WTC11 (cell line): Measurements from ENCODE around the gene SELENOF. TPM values are rescaled to one million over a fixed set of nuclear protein-coding genes. Genes with fewer than 3 reads are reported as not detected.
"Not testable (repeated sequence)": the region's sequence is repeated elsewhere in the genome, so short reads cannot be mapped to it uniquely, and the experiment has no call there.

Experiments used
- ATAC-seq: fragments of 200-7000 bp; cut with Tn5 transposase; 2 replicates; pipeline ENCODE4 v1.10.0; 2021; ENCODE audit warnings: mild to moderate bottlenecking, moderate library complexity
- CTCF ChIA-PET: fragments of 300-600 bp; sonication (Branson Sonifier 250); formaldehyde crosslinking; loops from one replicate; lab custom pipeline; 2021; ENCODE audit warnings: antibody characterized with exemption; lab: Charles Lee
- POLR2A ChIA-PET: fragments of 350-600 bp; sonication (Branson Sonifier 250); formaldehyde crosslinking; loops from one replicate; lab custom pipeline; 2021; ENCODE audit warnings: antibody characterized with exemption; lab: Charles Lee
- DNase-seq: peaks from one replicate; pipeline ENCODE4 v3.0.0; 2021; ENCODE audit warnings: low spot score
- H3K27ac Mint-ChIP-seq: 2 replicates; pipeline ENCODE4 v1.8.0; 2021; ENCODE audit warnings: mixed read lengths
- H3K27me3 Mint-ChIP-seq: 2 replicates; pipeline ENCODE4 v1.8.0; 2021; ENCODE audit warnings: low read depth, mild to moderate bottlenecking, moderate library complexity, mixed read lengths
- H3K36me3 Mint-ChIP-seq: 2 replicates; pipeline ENCODE4 v1.8.0; 2021; ENCODE audit warnings: mixed read lengths
- H3K4me1 Mint-ChIP-seq: 2 replicates; pipeline ENCODE4 v1.8.0; 2022; ENCODE audit warnings: mixed read lengths
- H3K4me3 Mint-ChIP-seq: 2 replicates; pipeline ENCODE4 v1.8.0; 2021; ENCODE audit warnings: mild to moderate bottlenecking, moderate library complexity, mixed read lengths
- H3K9me3 Mint-ChIP-seq: 2 replicates; pipeline ENCODE4 v1.8.0; 2021; ENCODE audit warnings: mixed read lengths
- ELF4 ChIP-seq: sonication (generic); formaldehyde crosslinking; IDR thresholded peaks from 2 replicates; pipeline ENCODE4 v1.8.1; 2022; ENCODE audit warnings: low read depth, mild to moderate bottlenecking, moderate library complexity, missing genetic modification reagents
- FOXK1 ChIP-seq: sonication (generic); formaldehyde crosslinking; IDR thresholded peaks from 2 replicates; pipeline ENCODE4 v1.8.0; 2022; ENCODE audit warnings: mild to moderate bottlenecking, moderate library complexity, missing genetic modification reagents
- FOXP1 ChIP-seq: sonication (generic); formaldehyde crosslinking; IDR thresholded peaks from 2 replicates; pipeline ENCODE4 v1.8.0; 2022; ENCODE audit warnings: missing genetic modification reagents, mild to moderate bottlenecking, moderate library complexity, borderline replicate concordance
- GABPB1 ChIP-seq: sonication (generic); formaldehyde crosslinking; IDR thresholded peaks from 2 replicates; pipeline ENCODE4 v1.8.1; 2023; ENCODE audit warnings: mild to moderate bottlenecking, missing genetic modification reagents
- IRF2 ChIP-seq: sonication (generic); formaldehyde crosslinking; IDR thresholded peaks from 2 replicates; pipeline ENCODE4 v1.8.0; 2022; ENCODE audit warnings: low read depth, missing genetic modification reagents, borderline replicate concordance
- JUN ChIP-seq: sonication (generic); formaldehyde crosslinking; IDR thresholded peaks from 2 replicates; pipeline ENCODE4 v1.8.0; 2023; ENCODE audit warnings: mild to moderate bottlenecking, missing genetic modification reagents
- NR1H2 ChIP-seq: sonication (generic); formaldehyde crosslinking; IDR thresholded peaks from 2 replicates; pipeline ENCODE4 v1.9.0; 2021; ENCODE audit warnings: mild to moderate bottlenecking, moderate library complexity, missing genetic modification reagents
- PRRX2 ChIP-seq: fragments of 250-450 bp; sonication (Bioruptor Pico); IDR thresholded peaks from 2 replicates; pipeline ENCODE4 v1.8.0; 2021; ENCODE audit warnings: mild to moderate bottlenecking
- SMAD4 ChIP-seq: sonication (generic); formaldehyde crosslinking; IDR thresholded peaks from 2 replicates; pipeline ENCODE4 v1.8.0; 2022; ENCODE audit warnings: mild to moderate bottlenecking, missing genetic modification reagents
- ZNF121 ChIP-seq: sonication (generic); formaldehyde crosslinking; IDR thresholded peaks from 2 replicates; pipeline ENCODE4 v1.8.0; 2023; ENCODE audit warnings: missing genetic modification reagents
- ZNF416 ChIP-seq: fragments of 250-450 bp; sonication (Bioruptor Pico); IDR thresholded peaks from 2 replicates; pipeline ENCODE4 v1.9.0; 2021; ENCODE audit warnings: mild to moderate bottlenecking, inconsistent platforms
- total RNA-seq: library from RNA; stranded (reverse); gene quantifications from 3 replicates; pipeline ENCODE4 v1.2.3, GENCODE V29; 2021
- TF ChIP-seq, protein P1 (sequence below): sonication (generic); formaldehyde crosslinking; IDR thresholded peaks from 2 replicates; pipeline ENCODE4 v1.8.0; 2022; ENCODE audit warnings: mild to moderate bottlenecking, missing genetic modification reagents
- TF ChIP-seq, protein P2 (sequence below): sonication (generic); formaldehyde crosslinking; IDR thresholded peaks from 2 replicates; pipeline ENCODE4 v1.8.1; 2022; ENCODE audit warnings: low read depth, mild to moderate bottlenecking, moderate library complexity, missing genetic modification reagents, borderline replicate concordance
- TF ChIP-seq, protein P3 (sequence below): sonication (generic); formaldehyde crosslinking; IDR thresholded peaks from 2 replicates; pipeline ENCODE4 v1.8.1; 2022; ENCODE audit warnings: missing genetic modification reagents, borderline replicate concordance
- TF ChIP-seq, protein P4 (sequence below): fragments of 250-450 bp; sonication (Bioruptor Pico); IDR thresholded peaks from 2 replicates; pipeline ENCODE4 v1.8.0; 2021; ENCODE audit warnings: mild to moderate bottlenecking

SELENOF gene
- total RNA-seq, 1 experiment from 2014 or later = 156 TPM

DNA sequence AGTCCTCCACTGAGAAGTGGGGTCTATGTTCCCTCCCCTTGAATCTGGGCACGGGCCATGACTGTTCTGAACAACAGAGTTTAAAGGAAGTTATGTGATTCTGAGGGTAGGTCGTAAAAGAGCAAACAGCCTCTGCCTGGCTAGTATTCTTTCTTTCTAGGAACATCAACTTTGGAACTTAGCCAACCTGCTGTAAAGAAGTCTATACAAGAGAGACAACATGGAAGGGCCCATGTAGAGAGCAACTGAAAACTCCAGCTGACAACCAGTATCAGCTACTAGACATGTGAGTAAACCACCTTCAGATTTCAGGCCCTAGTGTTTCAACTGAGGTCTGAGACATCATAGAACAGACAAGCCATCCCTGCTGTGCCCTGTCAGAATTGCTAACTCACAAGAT is 7.5 kb downstream of the SELENOF start (continued):
- TF ChIP-seq, protein P1, sequence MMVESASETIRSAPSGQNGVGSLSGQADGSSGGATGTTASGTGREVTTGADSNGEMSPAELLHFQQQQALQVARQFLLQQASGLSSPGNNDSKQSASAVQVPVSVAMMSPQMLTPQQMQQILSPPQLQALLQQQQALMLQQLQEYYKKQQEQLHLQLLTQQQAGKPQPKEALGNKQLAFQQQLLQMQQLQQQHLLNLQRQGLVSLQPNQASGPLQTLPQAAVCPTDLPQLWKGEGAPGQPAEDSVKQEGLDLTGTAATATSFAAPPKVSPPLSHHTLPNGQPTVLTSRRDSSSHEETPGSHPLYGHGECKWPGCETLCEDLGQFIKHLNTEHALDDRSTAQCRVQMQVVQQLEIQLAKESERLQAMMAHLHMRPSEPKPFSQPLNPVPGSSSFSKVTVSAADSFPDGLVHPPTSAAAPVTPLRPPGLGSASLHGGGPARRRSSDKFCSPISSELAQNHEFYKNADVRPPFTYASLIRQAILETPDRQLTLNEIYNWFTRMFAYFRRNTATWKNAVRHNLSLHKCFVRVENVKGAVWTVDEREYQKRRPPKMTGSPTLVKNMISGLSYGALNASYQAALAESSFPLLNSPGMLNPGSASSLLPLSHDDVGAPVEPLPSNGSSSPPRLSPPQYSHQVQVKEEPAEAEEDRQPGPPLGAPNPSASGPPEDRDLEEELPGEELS (CRISPR knock-in tag) = no peak
- no peak for TF ChIP-seq ZNF121 (CRISPR knock-in tag)
- TF ChIP-seq, protein P2, sequence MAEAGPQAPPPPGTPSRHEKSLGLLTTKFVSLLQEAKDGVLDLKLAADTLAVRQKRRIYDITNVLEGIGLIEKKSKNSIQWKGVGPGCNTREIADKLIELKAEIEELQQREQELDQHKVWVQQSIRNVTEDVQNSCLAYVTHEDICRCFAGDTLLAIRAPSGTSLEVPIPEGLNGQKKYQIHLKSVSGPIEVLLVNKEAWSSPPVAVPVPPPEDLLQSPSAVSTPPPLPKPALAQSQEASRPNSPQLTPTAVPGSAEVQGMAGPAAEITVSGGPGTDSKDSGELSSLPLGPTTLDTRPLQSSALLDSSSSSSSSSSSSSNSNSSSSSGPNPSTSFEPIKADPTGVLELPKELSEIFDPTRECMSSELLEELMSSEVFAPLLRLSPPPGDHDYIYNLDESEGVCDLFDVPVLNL (CRISPR knock-in tag) = no peak
- TF ChIP-seq IRF2 (CRISPR knock-in tag) = no peak

DNA sequence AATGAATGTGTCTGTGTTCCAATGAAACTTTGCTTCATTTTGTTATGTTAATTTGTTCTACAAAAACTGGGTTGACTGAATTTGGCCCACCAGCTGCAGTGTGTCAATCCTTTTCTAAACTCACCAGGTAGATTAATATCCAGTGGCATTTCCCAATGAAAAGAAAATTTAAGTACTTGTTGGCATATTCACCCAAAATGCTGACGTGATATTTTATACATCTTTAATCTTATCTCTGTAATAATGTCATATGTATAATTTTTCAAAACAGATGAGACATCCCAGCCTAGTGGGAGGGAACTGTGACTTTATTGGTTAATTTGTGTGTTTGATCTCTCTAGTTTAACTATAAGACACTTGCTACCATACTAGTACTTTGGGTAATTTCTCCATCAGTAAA is 8.1 kb downstream of the SELENOF start:
- no peak overlapping the region for H3K27ac Mint-ChIP-seq
- POLR2A ChIA-PET = no interaction called here
- H3K4me1 Mint-ChIP-seq = peaks cover 1% of the 10 kb centered on the region
- TF ChIP-seq JUN (CRISPR knock-in tag) = no peak
- TF ChIP-seq, all 79 proteins: peak for 0
- H3K36me3 Mint-ChIP-seq = peaks cover 45% of the 10 kb centered on the region
- H3K27me3 Mint-ChIP-seq = no peaks in the 10 kb centered on the region
- ATAC-seq (no peak), DNase-seq (no peak)
- H3K9me3 Mint-ChIP-seq = peaks cover 6% of the 10 kb centered on the region; the same call in 1 of the 2 replicates
- CTCF ChIA-PET = no interaction called here
- no peak overlapping the region for H3K4me3 Mint-ChIP-seq

DNA sequence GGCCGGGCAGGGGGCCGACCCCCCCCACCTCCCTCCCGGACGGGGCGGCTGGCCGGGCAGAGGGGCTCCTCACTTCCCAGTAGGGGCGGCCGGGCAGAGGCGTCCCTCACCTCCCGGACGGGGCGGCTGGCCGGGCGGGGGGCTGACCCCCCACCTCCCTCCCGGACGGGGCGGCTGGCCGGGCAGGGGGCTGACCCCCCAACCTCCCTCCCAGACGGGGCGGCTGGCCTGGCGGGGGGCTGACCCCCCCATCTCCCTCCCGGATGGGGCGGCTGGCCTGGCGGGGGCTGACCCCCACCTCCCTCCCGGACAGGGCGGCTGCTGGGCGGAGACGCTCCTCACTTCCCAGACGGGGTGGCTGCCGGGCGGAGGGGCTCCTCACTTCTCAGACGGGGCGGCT is 14.5 kb downstream of the SELENOF start:
- POLR2A ChIA-PET = not testable (repeated sequence)

DNA sequence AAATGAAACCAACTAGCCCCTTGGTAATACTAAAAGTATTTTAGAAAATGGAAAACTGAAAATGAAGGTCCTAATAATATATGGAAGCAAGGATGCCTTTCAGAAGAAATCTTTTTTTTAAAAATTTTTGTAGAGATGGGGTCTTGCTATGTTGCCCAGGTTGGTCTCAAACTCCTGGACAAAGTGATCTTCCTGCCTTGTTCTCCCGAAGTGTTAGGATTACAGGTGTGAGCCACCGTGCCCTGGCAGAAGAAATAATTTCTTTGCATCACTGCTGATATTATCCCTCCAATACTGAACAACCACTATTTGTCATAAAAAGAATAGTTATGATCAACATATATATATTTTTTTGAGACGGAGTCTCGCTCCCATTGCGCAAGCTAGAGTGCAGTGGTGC is 25.6 kb downstream of the SELENOF start:
- CTCF ChIA-PET = no interaction called here
- Mint-ChIP-seq H3K36me3 (peaks cover 14% of the 10 kb centered on the region), H3K4me3 (no peak overlapping the region), H3K27me3 (no peaks in the 10 kb centered on the region), H3K27ac (no peak overlapping the region), H3K9me3 (no peaks in the 10 kb centered on the region), H3K4me1 (no peaks in the 10 kb centered on the region)
- TF ChIP-seq IRF2 (CRISPR knock-in tag) = no peak
- no peak for TF ChIP-seq FOXK1 (CRISPR knock-in tag)
- no peak for TF ChIP-seq FOXP1
- TF ChIP-seq SMAD4 = no peak
- TF ChIP-seq ELF4 (CRISPR knock-in tag) = no peak
- no peak for TF ChIP-seq ZNF121 (CRISPR knock-in tag)
- no peak for TF ChIP-seq NR1H2 (CRISPR knock-in tag)
- TF ChIP-seq GABPB1 = no peak
- no peak for TF ChIP-seq PRRX2 (CRISPR knock-in tag)
- POLR2A ChIA-PET = no interaction called here
- ATAC-seq = no peak
- no peak for DNase-seq

More for the DNA sequence above, 14.5 kb downstream of the SELENOF start:
- H3K27ac Mint-ChIP-seq, ATAC-seq, H3K4me3 Mint-ChIP-seq, DNase-seq, CTCF ChIA-PET, H3K27me3 Mint-ChIP-seq, H3K9me3 Mint-ChIP-seq, H3K4me1 Mint-ChIP-seq: not testable (repeated sequence)
- peaks cover 43% of the 10 kb centered on the region for H3K36me3 Mint-ChIP-seq

DNA sequence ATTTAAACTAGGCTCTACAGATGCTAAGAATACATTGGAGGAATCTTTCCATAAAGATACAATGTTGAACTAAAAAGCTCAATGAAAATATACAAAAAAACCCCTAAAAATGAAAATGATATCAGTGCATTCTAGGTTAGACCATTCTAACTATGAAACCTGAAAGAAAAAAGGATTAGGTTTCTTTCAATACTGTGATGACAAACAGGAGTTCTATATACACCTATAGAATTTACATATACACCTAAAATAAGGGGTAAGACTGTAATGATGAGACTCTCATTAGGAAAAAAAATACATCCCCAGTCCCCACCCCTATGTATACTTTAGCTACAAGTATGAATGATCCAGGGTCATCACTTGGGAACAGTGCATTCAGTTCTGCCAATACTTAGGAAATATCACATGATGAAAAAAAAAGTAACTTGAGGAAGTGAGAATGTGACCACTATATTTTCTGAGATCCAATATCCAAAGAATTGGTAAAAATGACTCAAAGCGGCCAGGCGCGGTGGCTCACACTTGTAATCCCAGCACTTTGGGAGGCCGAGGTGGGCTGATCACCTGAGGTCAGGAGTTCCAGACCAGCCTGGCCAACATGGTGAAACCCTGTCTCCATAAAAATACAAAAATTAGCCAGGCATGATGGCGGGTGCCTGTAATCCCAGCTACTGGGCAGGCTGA is 26.3 kb downstream of the SELENOF start:
- no peaks in the 10 kb centered on the region for H3K27me3 Mint-ChIP-seq
- TF ChIP-seq ZNF121 (CRISPR knock-in tag) (0 out of 2 replicates have a peak, but pooled peaks have one; percentile 12), ZNF416 (CRISPR knock-in tag) (no peak)
- TF ChIP-seq, protein P3, sequence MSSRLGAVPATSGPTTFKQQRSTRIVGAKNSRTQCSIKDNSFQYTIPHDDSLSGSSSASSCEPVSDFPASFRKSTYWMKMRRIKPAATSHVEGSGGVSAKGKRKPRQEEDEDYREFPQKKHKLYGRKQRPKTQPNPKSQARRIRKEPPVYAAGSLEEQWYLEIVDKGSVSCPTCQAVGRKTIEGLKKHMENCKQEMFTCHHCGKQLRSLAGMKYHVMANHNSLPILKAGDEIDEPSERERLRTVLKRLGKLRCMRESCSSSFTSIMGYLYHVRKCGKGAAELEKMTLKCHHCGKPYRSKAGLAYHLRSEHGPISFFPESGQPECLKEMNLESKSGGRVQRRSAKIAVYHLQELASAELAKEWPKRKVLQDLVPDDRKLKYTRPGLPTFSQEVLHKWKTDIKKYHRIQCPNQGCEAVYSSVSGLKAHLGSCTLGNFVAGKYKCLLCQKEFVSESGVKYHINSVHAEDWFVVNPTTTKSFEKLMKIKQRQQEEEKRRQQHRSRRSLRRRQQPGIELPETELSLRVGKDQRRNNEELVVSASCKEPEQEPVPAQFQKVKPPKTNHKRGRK (CRISPR knock-in tag) = no peak
- TF ChIP-seq, protein P4, sequence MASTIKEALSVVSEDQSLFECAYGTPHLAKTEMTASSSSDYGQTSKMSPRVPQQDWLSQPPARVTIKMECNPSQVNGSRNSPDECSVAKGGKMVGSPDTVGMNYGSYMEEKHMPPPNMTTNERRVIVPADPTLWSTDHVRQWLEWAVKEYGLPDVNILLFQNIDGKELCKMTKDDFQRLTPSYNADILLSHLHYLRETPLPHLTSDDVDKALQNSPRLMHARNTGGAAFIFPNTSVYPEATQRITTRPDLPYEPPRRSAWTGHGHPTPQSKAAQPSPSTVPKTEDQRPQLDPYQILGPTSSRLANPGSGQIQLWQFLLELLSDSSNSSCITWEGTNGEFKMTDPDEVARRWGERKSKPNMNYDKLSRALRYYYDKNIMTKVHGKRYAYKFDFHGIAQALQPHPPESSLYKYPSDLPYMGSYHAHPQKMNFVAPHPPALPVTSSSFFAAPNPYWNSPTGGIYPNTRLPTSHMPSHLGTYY (CRISPR knock-in tag) = no peak
- TF ChIP-seq, all 79 proteins: peak for 1
- DNase-seq (no peak), ATAC-seq (no peak)
- Mint-ChIP-seq H3K9me3 (no peaks in the 10 kb centered on the region), H3K27ac (no peak overlapping the region), H3K4me1 (no peaks in the 10 kb centered on the region), H3K36me3 (peaks cover 14% of the 10 kb centered on the region), H3K4me3 (no peak overlapping the region)
- ChIA-PET POLR2A (no interaction called here), CTCF (no interaction called here)
